Activated CD8-positive, alpha-beta memory T cell treated with anti-CD3 and anti-CD28 coated beads for 1 hour (primary cell): ENCODE results near the gene COL23A1.
"Not testable (repeated sequence)": the region's sequence is repeated elsewhere in the genome, so short reads cannot be mapped to it uniquely, and the experiment has no call there.

Source experiments
- DNase-seq, 2 donors: peaks; one replicate each; pipeline ENCODE4 v3.0.0-alpha.2; 2020; ENCODE audit warnings: low read depth in 1 of 2; ENCODE audit errors: extremely low read depth in 1 of 2

Gene COL23A1

DNA sequence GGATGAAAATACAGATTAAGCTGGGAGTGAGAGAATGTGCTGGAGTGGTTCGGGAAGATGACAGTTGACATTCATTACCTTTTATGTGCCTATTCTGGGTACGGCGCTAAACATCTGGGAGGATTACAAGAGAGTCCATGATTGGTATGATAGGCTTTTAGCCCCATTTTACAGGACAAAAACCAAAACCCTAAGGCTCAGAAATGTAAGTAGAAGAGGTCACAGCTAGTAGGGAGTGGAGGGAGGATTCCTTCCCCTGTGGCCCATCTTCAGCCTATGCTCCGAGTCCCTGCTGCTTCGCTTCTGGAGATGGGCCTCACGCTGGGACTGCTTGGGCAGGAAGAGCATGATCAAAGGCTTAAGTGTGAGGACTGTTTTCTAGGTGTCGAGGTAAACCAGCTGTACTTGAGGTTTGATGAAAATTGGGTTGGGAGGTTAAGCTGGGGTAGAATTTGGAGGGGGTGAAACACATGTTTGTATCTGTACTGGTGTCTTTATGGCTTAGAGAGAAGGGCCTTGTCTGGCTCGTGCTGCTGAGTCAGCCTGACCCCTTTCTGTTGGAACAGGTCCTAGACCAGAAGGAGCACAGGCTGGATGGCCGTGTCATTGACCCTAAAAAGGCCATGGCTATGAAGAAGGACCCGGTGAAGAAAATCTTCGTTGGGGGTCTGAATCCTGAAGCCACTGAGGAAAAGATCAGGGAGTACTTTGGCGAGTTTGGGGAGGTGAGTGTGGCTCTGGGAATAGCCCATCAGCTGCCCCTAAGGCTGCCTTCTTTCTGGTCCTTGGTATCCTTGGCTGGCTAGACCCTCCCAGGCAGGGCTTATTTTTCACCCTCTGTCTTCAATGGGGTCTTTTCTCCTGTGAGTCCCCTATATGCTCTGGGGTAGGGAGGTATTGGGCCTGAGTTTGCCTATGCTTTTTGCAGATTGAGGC lies 383.8 kb downstream of the COL23A1 start:
- DNase-seq = no peak

DNA sequence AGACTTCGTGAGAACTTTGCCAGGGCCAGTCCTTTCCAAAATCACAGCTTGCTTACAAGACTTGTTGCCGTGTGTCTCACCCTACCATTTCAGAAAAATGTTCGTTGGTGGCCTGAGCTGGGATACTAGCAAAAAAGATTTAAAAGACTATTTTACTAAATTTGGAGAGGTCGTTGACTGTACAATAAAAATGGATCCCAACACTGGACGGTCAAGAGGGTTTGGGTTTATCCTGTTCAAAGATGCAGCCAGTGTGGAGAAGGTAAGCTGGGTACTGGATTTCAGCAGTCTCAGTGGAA lies 384.5 kb downstream of the COL23A1 start:
- DNase-seq = no peak

DNA sequence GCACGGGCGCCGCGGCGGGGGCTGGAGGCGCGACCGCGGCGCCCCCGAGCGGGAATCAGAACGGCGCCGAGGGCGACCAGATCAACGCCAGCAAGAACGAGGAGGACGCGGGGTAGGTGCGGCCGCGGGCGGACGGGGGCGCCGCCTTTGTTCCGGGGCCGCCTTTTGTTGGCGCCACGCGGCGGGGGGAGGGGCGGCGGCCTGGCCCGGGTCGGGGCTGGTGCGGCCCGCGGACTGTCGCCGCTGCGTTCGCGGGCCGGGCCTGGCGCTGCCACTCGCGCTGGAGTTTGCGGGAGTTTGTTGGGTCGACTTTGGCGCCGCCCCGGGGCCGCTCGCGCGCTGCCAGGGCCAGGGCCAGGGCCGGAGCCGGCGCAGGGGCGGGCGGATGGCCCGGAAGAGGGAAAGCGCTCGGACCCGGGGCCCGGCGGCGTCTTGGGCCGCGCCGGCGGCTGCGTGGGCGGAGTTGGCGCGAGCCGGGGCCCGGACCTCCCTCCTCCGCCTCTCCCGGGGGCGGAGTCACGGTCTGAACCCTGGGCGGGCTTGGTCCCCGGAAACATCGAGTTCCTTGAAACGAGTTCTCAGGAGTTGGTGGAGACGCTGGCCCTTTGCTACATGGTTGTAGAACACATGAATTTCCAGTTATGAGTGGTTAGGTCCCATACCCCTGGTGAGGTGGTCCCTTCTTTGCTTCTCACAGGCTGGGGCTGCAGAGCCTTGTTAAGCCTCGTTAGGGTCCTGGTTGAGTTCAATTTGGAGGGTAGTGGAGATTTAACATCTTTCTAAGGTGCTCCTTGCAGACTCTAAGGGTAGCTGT lies 385.1 kb downstream of the COL23A1 start:
- DNase-seq = peak in 1 of 2 donors; percentile 53

DNA sequence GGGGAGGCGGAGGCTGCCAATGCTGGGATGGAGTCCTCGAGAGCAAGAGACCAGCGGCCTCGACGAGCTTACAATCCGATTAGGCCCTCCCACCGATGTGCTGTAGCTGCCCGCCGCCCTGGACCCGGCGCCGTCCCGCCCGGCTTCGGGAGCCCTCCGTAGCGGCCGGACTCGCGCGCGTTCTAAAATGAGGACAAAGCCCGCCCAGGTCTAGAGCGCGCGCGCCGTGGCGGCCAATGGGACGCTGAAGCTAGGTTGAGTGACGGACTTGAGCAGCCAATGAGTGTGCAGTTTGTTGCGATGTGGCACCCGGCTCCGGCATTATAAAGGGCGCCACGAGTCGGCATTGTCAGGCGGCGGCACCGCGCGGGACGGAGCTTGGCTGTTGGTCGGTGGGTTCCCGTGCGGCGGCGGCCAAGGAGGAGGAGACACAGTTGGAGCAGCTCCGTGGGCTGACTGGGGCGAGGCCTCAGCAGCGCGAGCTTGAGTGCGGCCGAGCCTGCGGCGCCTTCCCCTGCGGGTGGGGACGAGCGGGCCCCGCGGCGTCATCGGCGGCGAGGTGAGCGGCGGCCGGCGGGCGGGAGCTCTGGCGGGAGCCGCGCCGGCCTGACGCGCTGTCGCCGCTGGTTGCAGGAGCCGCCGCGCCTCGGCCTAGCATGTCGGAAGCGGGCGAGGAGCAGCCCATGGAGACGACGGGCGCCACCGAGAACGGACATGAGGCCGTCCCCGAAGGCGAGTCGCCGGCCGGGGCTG lies 385.8 kb downstream of the COL23A1 start, which contains the start of gene HNRNPAB:
HNRNPAB (plus strand) TSS at position 352 of the 753 bp plus-strand sequence; CDS start at position 657, 305 bp downstream.
- DNase-seq = peak; percentile 92 to 93

DNA sequence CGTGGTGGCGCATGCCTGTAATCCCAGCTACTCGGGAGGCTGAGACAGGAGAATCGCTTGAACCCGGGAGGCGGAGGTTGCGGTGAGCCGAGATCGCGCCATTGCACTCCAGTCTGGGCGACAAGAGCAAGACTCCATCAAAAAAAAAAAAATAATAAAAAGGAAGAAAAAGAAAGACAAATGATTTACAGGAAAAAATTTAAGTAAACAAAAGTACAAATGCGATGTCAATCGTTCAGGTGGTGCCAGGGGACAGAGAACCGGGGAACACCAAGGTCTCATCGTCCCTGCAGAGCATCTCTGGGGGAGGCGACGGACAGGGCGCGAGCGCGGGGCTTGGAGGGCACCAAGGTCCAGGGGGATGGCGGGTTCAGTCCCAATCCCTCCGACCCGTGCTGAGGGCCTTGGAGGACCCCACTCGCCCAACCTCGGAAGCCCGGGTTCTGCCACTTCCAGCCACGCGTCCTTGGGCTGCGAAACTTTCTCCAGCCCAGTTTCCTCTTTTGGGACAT lies 386.5 kb downstream of the COL23A1 start:
- no peak for DNase-seq

DNA sequence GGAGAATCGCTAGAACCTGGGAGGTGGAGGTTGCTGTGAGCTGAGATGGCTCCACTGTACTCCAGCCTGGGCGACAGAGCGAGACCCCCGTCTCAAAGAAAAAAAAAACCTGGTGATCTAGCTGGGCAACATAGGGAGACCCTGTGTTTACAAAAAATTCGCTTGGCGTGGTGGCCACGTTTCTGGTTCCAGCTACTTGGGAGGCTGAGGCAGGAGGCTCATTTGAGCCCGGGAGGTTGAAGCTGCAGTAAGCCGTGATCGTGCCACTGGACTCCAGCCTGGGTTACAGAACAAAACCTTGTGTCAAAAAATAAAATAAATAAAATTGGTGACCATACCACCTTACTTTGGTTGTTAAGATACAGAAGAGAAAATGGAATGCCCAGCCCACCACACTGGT lies 387.7 kb downstream of the COL23A1 start:
- DNase-seq = no peak

DNA sequence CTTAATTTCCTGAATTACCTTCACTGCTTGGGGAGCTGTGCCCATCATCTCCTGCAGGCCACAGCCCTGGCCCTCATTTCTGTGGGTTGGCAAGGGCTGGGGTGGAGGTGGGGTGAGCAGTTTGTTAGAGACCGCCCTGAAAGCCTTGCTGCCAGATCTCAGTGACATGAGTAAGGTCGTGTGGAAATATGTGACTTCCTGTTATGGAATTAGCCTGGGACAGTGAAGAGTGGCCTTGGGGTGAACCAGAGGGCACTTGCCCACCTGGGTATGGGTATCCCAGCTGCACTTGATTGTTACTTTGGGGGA lies 388.3 kb downstream of the COL23A1 start:
- DNase-seq = no peak

DNA sequence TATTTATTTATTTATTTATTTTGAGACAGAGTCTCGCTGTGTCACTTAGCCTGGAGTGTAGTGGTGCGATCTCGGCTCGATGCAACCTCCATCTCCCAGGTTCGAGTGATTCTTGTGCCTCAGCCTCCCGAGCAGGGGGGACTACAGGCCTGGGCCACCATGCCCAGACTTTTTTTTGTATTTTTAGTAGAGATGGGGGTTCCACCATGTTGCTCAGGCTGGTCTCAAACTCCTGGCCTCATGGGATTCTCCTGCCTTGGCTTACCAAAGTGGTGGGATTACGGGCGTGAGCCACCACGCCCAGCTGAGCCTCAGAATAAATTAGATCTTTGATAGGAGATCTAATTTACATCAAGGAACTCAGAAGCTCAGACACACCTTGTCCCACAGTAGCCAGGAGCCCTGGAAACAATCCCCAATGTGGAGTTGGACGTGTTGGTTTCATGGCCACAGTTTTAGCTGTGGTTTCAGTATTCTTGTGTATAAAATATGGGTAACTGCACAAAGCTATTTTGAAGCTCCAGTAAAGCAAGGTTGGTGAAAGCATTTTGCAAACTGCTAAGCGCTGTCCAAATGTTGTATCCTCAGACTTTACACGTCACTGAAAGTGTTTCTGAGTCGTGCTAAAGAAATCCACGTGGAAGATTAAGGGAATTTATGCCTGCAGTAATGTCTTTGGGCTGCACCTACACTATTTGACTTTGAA lies 388.8 kb downstream of the COL23A1 start:
- no peak for DNase-seq

DNA sequence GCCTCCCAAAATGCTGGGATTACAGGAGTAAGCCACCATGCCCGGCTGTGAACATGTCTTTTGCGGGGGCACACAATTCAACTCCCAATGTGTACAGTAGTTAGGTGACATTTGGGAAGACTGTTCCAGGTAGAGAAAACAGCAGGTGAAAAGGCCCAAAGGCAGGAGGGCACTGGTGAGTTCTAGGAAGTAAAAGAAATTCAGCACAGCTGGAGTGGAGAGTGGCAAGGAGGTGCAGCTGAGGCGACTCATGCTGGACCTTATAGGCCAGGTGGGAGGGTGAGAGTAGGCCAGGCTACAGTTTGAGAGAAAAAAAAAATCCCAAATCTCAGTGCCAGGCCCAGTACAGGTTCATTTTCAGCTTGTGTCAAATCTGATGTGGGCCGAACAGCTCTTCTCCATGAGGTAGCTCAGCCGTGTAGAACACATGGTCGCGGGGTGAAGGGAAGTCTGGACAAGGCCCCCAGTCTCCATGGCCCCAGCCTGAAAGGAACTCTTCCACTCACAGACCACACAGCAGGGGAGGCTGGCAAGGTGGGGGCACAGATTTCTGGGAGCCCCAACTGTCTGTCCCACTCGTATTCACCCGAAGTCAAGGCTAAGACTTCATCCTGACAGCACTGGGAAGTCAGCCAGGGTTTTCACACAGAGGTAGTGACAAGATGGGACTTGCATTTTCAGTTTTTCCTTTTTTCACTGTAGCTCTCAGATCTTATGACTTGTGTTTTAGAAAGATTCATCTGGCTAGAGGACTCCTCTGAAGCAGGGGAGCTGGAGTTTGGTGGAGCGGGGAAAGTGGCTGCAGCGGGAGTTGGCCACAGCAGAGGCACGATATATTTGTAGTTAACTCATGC lies 390.4 kb downstream of the COL23A1 start:
- DNase-seq = no peak

DNA sequence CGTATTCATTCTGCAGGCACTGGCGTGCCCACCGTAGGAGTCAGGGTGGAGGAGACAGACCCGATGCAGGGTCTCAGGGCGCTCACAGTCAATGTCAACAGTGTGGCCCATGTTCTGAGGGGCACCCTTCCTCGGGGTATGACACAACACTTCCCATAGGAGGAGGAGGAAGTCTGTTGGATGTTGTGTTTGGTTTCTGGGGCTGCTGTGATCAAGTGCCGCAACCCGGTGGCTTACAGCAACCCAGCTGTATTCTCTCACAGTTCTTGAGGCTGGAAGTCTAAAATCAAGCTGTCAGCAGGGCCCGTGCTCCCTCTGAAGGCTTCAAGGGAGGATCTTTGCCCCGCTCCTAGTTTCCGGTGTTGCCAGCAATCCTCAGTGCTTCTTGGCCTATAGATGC lies 391.5 kb downstream of the COL23A1 start:
- no peak for DNase-seq

DNA sequence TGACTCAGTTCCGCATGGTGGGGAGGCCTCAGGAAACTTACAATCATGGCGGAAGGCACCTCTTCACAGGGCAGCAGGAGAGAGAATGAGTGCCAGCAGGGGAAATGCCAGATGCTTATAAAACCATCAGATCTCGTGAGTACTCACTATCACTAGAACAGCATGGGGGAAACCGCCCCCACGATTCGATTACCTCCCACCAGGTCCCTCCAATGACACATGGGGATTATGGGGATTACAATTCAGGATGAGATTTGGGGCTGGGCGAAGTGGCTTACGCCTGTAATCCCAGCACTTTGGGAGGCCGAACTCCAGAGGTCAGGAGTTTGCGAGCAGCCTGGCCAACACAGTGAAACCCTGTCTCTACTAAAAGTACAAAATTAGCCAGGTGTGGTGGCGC lies 392.0 kb downstream of the COL23A1 start:
- DNase-seq = not testable (repeated sequence)

DNA sequence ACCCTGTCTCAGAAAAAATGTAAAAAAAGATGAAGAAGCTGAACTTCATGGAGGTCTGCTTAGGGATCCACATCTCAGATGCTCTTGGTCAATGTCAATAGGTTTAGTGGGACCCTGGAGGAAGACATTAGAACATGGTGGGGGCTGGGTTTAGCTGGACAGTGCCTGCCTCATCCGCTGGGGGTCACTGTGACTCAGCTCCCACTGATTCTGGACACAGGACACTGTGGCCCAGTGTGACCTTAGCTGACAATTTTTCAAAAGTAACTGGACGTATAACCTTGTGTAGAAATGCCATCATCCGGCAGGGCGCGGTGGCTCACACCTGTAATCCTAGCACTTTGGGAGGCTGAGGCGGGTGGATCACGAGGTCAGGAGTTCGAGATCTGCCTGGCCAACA lies 393.2 kb downstream of the COL23A1 start:
- no peak for DNase-seq

DNA sequence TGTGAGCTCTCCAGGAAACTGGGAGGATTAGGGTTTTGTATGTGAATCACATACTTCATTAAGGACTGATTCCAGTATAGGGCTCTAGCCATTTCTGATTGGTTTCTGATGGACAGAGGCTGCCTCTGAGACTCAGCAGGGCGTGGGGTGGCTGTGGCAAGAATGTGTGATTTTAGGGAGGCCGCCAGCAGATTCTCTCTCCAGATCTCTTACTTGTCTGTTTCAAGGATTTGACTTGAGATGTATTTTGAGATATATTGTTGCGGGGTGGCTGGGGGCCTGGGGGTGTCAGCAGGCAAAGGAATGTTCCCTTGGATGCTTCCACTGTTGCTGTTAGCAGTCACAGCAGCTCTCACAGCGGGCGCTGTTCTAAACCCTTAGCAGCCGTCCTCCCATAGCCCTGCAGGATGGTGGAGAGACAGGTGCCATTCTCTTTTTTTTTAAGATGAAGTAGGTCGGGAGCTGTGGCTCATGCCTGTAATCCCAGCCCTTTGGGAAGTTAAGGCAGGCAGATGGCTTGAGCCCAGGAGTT lies 393.8 kb downstream of the COL23A1 start:
- no peak for DNase-seq

DNA sequence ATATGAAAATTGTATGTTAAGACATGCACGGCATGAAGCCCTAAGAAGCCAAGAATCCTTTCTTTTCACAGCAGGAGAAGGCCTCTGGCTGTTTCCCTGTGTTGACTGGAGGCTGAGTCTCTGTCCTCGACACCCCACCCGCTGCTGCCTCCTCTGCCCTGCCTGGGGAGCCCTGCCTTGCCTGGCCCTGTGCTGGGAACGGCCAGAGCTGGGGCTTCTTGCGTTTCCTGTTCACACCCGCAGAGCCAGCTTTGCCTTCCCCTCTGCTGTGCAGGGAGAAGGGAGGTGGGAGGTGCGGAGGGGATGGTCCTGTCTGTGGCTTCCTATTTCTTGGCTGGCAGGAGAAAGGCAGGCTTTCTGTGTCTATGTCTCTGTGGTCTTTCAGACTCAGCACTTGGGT lies 396.2 kb downstream of the COL23A1 start:
- DNase-seq = no peak

DNA sequence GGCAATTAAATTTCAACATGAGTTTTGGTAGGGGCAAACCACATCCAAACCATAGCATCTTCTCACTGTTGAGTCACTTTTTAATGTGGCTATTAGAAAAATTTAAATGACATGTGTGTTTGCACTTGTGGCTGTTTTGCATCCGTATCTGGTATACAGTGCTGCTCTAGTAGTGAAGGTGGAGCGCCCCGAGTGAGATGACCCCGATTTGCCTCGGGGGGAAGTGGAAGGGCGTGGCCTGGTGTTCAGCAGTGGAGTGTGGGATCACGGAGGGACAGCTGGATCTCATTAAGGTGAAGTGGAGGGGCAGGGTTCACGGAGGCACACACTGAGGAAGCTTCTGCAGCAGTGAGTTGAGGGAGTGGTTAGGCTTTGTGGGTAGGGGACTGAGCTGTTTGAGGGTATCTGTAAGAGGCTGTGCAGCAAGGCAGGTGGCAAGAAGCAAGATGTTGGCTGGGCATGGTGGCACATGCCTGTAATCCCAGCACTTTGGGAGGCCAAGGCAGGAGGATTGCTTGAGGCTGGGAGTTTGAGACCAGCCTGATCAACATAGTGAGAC lies 396.9 kb downstream of the COL23A1 start:
- DNase-seq = no peak

DNA sequence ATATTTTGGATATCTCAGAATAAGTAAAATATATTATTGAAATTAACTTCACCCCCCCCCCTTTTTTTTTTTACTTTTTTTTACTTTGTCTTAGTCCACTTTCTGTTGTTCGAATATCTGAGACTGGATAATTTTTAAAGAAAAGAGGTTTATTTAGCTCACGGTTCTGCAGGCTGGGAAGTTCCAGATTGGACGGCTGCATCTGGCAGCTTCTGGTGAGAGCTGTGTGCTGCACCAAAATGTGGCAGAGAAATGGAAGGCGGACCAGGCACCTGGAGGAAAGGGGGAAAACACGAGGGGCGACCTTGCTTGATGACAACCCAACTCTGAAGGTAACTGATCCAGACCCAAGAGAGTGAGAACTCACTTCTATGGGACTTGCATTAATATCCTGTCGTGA lies 397.4 kb downstream of the COL23A1 start:
- DNase-seq = no peak

DNA sequence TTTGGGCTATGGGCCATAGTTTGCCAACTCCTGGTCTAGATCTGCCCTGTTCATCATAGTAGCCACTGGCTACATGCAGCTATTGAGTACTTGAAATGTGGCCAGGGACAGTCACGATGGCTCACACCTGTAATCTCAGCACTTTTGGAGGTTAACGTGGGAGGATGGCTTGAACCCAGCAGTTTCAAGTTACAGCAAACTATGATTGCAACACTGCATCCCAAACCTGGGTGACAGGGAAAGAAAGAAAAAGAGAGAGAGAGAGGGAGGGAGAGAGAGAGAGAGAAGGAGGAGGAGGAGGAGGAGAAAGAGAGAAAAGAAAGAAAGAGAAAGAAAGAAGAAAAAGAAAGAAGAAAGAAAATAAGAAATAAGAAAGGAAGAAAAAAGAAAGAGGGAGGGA lies 397.9 kb downstream of the COL23A1 start:
- DNase-seq = no peak

DNA sequence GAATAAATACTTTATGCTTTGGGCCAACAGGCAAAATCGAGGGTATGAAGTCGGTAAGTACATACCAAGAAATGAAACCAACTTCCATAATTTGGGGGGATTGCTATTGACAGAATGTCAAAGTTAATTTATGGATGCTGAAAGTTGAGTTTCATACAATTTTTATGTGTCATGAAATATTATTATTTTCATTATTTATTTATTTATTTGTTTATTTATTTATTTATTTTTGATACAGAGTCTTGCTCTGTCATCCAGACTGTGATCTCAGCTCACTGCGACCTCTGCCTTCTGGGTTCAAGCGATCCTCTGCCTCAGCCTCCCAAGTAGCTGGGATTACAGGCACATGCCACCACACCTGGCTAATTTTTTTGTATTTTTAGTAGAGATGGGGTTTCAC lies 398.5 kb downstream of the COL23A1 start:
- DNase-seq = no peak

DNA sequence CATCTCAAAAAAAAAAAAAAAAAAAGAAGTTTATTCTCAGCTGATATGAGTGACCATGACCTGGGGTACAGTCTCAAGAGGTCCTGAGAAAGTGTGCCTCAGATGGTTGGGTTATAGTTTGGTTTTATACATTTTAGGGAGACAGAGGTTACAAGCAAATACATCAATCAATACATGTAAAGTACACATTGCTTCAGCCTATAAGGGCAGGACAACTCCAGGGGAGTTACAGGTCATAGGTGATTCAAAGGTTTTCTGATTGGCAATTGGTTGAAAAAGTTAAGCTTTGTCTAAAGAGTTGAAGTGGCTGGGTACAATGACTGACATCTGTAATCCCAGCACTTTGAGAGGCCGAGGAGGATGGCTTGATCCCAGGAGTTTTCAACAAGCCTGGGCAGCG lies 400.8 kb downstream of the COL23A1 start:
- no peak for DNase-seq
